PFSK-1 (cell line): ENCODE results near the gene SERTAD4.

Experiments used
- FOXP2 ChIP-seq: optimal IDR thresholded peaks from 2 replicates; pipeline ENCODE3; 2011; ENCODE audit warnings: borderline replicate concordance, control low read depth, inconsistent platforms; ENCODE audit not compliant: insufficient read depth; ENCODE audit errors: extremely low read length, extremely low read depth
- POLR2AphosphoS5 ChIP-seq: IDR thresholded peaks from 2 replicates; pipeline ENCODE4 v1.6.1; 2012; ENCODE audit warnings: low read depth, mild to moderate bottlenecking, control low read depth, low read length, moderate library complexity
- SIN3A ChIP-seq: IDR thresholded peaks from 2 replicates; pipeline ENCODE4 v1.6.1; 2012; ENCODE audit warnings: mild to moderate bottlenecking, low read length, moderate library complexity, borderline replicate concordance; ENCODE audit not compliant: insufficient read depth
- TAF1 ChIP-seq: IDR thresholded peaks from 2 replicates; pipeline ENCODE4 v1.6.1; 2012; ENCODE audit warnings: low read length, control low read depth, borderline replicate concordance; ENCODE audit not compliant: insufficient read depth
- TF ChIP-seq, protein P1 (sequence below), 2 experiments: IDR thresholded peaks; 2 replicates each; pipeline versions ENCODE4 v1.6.1 to v1.8.0; 2011 to 2012; ENCODE audit warnings: low read depth in 2 of 2, low read length in 2 of 2, control low read depth in 1 of 2, inconsistent platforms in 1 of 2, mild to moderate bottlenecking in 1 of 2, moderate library complexity in 1 of 2; ENCODE audit not compliant: insufficient read depth in 1 of 2

SERTAD4 gene

DNA sequence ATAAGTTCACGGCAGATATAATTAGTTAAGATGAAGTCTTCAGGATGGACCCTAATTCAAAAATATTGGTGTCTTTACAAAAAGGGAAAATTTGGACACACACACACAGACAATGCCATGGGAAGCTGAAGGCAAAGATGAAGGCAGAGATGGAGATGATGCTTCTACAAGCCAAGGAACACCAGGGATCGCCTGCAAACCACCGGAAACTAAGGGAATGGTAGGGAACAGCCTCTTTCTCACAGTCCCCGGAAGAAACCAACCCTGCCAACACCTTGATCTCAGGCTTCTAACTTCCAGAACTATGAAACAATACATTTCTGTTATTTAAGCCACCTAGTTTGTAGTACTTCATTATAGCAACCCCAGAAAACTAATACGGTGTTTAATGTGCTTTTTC lies 15.1 kb upstream of the SERTAD4 start:
- TF ChIP-seq, protein P1, sequence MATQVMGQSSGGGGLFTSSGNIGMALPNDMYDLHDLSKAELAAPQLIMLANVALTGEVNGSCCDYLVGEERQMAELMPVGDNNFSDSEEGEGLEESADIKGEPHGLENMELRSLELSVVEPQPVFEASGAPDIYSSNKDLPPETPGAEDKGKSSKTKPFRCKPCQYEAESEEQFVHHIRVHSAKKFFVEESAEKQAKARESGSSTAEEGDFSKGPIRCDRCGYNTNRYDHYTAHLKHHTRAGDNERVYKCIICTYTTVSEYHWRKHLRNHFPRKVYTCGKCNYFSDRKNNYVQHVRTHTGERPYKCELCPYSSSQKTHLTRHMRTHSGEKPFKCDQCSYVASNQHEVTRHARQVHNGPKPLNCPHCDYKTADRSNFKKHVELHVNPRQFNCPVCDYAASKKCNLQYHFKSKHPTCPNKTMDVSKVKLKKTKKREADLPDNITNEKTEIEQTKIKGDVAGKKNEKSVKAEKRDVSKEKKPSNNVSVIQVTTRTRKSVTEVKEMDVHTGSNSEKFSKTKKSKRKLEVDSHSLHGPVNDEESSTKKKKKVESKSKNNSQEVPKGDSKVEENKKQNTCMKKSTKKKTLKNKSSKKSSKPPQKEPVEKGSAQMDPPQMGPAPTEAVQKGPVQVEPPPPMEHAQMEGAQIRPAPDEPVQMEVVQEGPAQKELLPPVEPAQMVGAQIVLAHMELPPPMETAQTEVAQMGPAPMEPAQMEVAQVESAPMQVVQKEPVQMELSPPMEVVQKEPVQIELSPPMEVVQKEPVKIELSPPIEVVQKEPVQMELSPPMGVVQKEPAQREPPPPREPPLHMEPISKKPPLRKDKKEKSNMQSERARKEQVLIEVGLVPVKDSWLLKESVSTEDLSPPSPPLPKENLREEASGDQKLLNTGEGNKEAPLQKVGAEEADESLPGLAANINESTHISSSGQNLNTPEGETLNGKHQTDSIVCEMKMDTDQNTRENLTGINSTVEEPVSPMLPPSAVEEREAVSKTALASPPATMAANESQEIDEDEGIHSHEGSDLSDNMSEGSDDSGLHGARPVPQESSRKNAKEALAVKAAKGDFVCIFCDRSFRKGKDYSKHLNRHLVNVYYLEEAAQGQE (IDR thresholded peaks at IDR 0.05; ENCODE audit: insufficient read depth in 1 of 2, low read depth in 2 of 2, low read length in 2 of 2): no peak
- no peak for TF ChIP-seq POLR2AphosphoS5
- no peak for TF ChIP-seq FOXP2
- no peak for TF ChIP-seq SIN3A
- TF ChIP-seq TAF1: no peak

GRCh38 chr1:210218047-210218446 lies 14.5 kb upstream of the SERTAD4 start:
- TF ChIP-seq TAF1 (no peak), POLR2AphosphoS5 (no peak)
- TF ChIP-seq, protein P1 (IDR thresholded peaks at IDR 0.05; ENCODE audit: insufficient read depth in 1 of 2, low read depth in 2 of 2, low read length in 2 of 2): no peak

- TF ChIP-seq TAF1: no peak
- TF ChIP-seq SIN3A: no peak
- TF ChIP-seq FOXP2: no peak
- no peak for TF ChIP-seq POLR2AphosphoS5
- TF ChIP-seq, protein P1 (IDR thresholded peaks at IDR 0.05; ENCODE audit: insufficient read depth in 1 of 2, low read depth in 2 of 2, low read length in 2 of 2): no peak
These were observed 10.1 kb upstream of the SERTAD4 start for GRCh38 chr1:210222340-210223006.

- TF ChIP-seq FOXP2 (no peak), POLR2AphosphoS5 (no peak), SIN3A (no peak), TAF1 (no peak)
- TF ChIP-seq, protein P1 (IDR thresholded peaks at IDR 0.05; ENCODE audit: insufficient read depth in 1 of 2, low read depth in 2 of 2, low read length in 2 of 2): no peak
These were observed 9.2 kb upstream of the SERTAD4 start for GRCh38 chr1:210223226-210223904.

GRCh38 chr1:210228158-210228557 lies 4.4 kb upstream of the SERTAD4 start:
- no peak for TF ChIP-seq SIN3A
- no peak for TF ChIP-seq FOXP2
